ENCODE data around the gene PDPR.
"Not testable (repeated sequence)": the region's sequence is repeated elsewhere in the genome, so short reads cannot be mapped to it uniquely, and the experiment has no call there.

The PDPR gene

GRCh38 chr16:70135796-70136195, 21.7 kb downstream of the PDPR start:
- not testable (repeated sequence) for DNase-seq

DNA sequence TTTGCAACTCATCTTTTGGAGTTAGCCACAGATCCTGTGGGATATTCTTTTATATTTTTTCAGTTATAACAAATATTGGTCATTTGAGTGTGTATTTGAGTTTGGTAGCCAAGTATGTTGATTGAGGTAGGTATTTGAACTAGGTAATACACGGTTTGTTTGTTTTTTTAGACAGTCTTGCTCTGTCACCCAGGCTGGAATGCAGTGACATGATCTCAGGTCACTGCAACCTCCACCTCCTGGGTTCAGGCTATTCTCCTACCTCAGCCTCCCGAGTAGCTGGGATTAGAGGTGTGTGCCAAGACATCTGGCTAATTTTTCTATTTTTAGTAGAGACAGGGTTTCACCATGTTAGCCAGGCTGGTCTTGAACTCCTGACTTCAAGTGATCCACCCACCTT, 22.5 kb downstream of the PDPR start:
- not testable (repeated sequence) for DNase-seq

- not testable (repeated sequence) for DNase-seq
Measured at GRCh38 chr16:70142739-70143138, 28.6 kb downstream of the PDPR start.

DNA sequence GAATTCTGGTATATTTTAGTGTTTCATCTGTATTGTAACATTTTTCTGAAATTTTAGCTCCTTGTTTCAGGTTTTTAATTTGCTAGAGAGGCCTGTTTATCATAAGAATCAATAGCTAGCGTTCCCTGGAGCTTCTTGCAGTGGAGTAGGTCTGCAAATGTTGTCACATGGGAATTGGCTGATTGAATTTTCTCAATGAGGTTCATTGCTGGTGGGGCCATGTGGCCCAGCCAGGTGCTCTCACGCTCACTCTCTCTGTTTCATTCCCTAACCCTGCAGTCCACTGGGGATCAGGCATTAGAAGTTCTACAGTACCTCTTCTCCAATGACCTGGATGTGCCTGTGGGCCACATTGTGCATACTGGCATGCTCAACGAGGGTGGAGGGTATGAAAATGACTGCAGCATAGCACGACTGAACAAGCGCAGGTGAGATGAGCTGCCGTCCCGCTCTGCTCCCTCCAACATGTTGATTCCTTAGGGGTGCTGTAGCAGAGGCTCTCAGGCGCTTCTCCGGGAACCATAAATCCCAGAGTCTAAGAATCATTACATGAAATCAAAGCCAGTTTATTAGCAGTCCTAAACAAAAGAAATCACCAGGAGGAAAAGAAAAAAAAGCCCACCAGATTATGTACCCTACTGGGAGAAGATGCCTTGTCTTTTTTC, 29.2 kb downstream of the PDPR start:
- not testable (repeated sequence) for DNase-seq

GRCh38 chr16:70147853-70148252, 33.7 kb downstream of the PDPR start:
- DNase-seq: not testable (repeated sequence)

- not testable (repeated sequence) for DNase-seq
Measured at GRCh38 chr16:70148453-70148852, 34.3 kb downstream of the PDPR start.

GRCh38 chr16:70149296-70149695, 35.2 kb downstream of the PDPR start:
- not testable (repeated sequence) for DNase-seq

- DNase-seq: no peak
Measured at GRCh38 chr16:70151391-70151790, 37.3 kb downstream of the PDPR start.

DNA sequence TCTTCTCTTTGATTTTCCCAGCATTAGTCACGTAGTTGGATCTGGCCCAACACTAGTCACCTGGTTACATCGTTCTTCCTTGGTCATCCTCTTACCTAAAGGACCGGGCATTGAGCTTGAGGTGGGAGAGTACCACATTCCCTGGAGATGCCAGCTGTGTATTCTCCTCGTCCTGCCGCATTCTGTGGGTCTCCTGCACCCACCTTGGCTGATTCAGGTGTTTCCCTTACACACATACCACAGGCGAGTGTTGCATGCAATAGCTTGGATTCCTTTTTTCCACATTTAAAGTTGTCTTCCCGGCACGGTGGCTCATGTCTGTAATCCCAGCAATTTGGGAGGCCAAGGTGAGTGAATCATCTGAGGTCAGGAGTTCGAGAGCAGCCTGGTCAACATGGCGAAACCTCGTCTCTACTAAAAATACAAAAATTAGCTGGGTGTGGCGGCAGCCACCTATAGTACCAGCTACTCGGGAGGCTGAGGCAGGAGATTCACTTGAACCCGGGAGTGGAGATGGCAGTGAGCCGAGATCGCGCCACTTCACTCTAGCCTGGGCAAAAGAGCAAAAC, 37.9 kb downstream of the PDPR start:
- DNase-seq: no peak

- DNase-seq: no peak
Measured at GRCh38 chr16:70152578-70153302, 38.6 kb downstream of the PDPR start.

GRCh38 chr16:70154736-70155135, 40.6 kb downstream of the PDPR start:
- not testable (repeated sequence) for DNase-seq

DNA sequence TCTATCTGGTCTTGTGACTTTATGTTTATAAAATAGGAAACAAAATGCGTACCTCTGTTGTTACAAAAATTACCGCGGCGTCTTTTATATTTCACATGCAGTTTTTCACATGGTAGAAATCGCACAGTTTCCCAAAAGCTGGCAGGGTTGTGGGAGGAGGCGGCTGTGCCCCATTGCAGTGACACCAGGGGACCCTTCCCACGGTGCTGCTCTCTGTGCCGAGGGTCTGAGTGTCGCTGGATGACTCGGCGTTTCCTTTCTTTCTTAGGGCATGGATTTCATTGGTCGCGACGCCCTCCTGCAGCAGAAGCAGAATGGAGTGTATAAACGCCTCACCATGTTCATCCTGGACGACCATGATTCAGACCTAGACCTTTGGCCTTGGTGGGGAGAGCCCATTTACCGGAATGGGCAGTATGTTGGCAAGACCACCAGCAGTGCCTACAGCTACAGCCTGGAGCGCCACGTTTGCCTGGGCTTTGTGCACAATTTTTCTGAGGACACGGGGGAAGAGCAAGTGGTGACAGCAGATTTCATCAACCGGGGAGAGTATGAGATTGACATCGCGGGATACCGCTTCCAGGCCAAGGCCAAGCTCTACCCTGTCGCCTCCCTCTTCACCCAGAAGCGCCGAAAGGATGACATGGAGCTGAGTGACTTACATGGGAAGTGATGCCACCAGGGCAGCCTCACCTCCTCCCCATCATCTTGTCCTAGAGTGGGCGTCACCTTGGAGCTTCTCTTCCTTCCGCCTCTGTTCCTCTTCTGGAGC, 42.3 kb downstream of the PDPR start:
- DNase-seq: no peak

GRCh38 chr16:70157105-70157476, 43.0 kb downstream of the PDPR start:
- no peak for DNase-seq

- DNase-seq: no peak
Measured at GRCh38 chr16:70157477-70158260, 43.5 kb downstream of the PDPR start.

DNA sequence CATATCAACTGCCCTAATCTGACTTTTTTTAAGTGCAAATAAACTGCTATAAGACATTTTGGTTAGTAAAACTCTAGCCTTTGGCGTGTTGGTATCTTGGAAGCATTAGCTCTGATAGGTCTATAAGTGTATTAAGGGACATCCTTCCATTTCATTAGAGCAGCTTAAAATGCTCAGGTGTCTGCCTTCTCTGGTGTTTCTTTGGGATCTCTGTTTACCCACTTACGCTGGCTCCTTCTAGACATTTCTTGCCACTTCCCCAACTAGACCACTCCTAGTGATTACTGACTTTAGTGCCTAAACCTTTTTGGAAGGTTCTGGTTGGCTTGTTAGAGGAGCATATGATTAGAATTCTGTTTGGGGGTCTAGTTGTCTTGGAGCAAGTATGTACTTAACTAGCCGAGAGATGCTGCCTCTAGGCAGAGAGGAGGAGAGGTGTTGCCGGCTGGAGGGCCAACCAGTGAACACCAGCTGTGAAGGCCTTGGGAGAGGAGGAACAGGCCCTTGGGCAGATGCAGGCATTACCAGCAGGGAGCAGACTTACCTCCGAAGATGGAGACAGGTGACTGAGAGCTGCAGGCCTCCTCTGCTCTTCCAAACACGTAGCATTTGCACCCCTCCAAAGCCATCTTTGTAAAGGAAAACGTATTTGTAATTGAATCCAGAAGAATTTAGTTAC, 44.3 kb downstream of the PDPR start:
- no peak for DNase-seq

DNA sequence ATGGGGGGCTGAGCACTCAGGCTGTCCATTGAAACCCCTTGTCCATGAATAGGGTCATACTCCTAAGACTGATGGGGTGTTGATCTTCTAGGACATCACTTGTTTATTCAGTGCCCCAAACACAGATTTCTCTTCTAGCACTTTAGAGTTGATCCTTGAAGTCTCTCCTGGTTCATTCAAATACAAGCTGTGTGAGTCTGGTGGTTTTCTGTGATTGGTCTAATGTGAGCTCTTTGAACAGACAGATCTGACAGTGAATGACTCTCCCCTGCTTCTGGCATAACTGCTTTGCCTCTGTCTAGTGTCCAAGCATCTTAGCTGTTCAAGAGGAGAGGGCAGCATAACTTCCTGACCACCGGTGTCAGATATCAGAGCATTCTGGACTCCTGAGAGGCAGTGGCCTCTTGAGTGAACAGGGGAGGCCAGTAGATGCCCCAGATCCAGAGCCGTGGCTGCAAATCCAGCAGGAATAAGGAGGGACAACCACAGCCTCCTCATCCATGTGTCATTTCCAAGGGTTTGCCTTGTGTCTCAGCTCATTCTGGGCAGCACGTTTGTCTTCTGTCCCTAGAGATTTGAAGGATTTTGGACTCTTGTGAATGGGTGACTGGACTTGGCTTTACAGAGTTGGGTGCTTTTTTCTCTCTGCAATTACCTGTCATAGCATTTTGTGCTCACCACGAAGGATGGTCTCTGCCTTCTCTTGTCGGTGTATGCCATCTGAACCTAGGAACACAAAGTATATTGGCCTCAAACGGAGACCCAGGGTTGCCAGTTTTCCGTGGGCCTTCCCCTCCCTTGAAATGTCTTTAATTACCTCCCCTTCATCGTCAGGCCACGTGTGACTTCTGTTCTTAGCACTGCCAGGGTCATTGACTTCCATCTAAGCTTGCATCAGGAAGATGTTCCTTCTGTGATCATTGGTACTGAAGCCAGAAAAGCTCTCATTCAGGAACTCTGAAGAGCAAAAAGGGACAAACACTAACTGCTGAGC, 45.5 kb downstream of the PDPR start:
- no peak for DNase-seq

DNA sequence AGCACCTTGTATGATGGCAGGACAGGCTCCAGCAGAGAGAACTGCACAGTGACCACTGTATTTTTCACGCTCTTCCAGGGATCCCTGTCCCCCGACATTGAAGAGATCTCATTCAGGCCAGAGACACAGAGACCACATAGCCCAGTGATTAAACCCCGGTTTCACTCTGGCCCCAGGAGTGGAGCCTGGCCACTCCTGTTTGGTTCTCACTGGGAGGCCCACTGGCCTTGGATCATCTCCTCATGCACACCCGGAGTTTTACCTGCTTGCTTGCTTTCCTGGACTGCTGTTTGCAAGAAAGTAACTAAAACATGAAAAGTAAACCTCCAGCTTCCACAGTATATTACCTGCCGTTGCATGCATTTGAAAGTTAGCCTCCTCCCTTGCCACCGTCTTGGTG, 46.3 kb downstream of the PDPR start:
- no peak for DNase-seq

- no peak for DNase-seq
Measured at GRCh38 chr16:70160821-70161220, 46.7 kb downstream of the PDPR start.

- DNase-seq: no peak
Measured at GRCh38 chr16:70161350-70161749, 47.2 kb downstream of the PDPR start.

DNA sequence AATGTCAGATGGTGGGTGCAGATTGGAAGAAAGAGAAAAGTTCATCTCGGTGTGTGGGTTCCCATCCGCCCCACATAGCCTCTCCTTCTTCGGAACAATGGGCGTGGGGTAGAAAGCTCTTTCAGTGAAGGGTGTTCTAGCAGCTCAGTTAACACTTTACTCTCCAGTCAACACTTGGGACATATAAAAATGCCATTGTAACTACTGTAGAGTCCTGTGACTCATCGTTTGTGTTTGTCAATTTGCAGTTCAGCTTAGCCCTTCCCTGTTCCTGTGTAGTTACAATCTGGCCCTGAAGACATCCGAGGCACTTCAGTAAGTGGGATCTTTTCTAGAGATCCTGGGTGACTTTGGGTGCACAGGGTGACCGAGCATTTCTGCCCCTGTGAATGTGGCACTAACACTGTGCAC, 47.9 kb downstream of the PDPR start:
- DNase-seq: no peak

DNA sequence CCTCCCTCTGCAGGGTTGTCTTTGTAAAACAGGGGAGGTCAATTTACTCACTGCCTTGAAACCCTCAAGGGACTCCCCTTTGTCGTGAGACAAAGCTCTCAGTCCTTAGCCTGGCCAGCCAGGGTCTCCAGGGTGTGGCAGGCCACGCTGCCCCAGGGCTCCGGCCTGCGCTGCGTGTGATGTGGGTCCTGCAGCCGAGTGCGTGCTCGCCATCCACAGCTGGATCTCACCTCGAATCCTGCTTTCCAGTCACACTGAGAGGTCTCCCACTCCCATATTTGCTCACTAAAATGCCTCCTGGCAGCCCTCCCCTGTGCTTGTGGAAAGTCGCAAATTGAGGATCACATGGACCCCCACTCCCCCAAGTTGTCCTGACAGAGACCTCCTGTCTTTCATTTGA, 49.5 kb downstream of the PDPR start:
- no peak for DNase-seq

All from Kasumi-1 (cell line).